BJ (cell line): ENCODE measurements around the gene DDX60. TPM values are rescaled to one million over a fixed set of nuclear protein-coding genes. Genes with fewer than 3 reads are reported as not detected.
"Not testable (repeated sequence)": the region's sequence is repeated elsewhere in the genome, so short reads cannot be mapped to it uniquely, and the experiment has no call there.

ENCODE experiments used
- CTCF ChIA-PET: fragments of 350-600 bp; formaldehyde crosslinking; extraction: SDS; loops from one replicate; lab custom pipeline; 2021; ENCODE audit warnings: antibody characterized with exemption, inconsistent platforms; lab: Yijun Ruan, JAX
- POLR2A ChIA-PET: fragments of 300-600 bp; sonication (Branson Sonifier 250); formaldehyde crosslinking; extraction: SDS; loops from one replicate; lab custom pipeline; 2021; ENCODE audit warnings: antibody characterized with exemption; lab: Charles Lee
- DNase-seq: peaks from one replicate; pipeline ENCODE4 v3.0.0-alpha.2; 2011; ENCODE audit warnings: low read depth
- H3K27me3 ChIP-seq: 2 replicates; pipeline ENCODE4 v1.6.0; 2011; ENCODE audit warnings: low read length; ENCODE audit not compliant: control insufficient read depth, insufficient read depth
- H3K36me3 ChIP-seq: 2 replicates; pipeline ENCODE4 v1.5.1; 2011; ENCODE audit warnings: low read length; ENCODE audit not compliant: control insufficient read depth, insufficient read depth
- H3K4me3 ChIP-seq: 2 replicates; pipeline ENCODE4 v1.5.1; 2011; ENCODE audit warnings: low read depth, mild to moderate bottlenecking, control low read depth, low read length
- CTCF ChIP-seq: IDR thresholded peaks from 2 replicates; pipeline ENCODE4 v1.5.1; 2011; ENCODE audit warnings: low read depth, mild to moderate bottlenecking, control low read depth, inconsistent platforms, low read length, moderate library complexity; ENCODE audit not compliant: insufficient read depth
- polyA plus RNA-seq: library from polyadenylated mRNA; depleted of rRNA; stranded (reverse); fragments of >200 nt; gene quantifications from 2 replicates; pipeline ENCODE4 v1.2.3, GENCODE V29; 2011

Gene DDX60
- polyA plus RNA-seq, 1 experiment: 2.7 TPM

DNA sequence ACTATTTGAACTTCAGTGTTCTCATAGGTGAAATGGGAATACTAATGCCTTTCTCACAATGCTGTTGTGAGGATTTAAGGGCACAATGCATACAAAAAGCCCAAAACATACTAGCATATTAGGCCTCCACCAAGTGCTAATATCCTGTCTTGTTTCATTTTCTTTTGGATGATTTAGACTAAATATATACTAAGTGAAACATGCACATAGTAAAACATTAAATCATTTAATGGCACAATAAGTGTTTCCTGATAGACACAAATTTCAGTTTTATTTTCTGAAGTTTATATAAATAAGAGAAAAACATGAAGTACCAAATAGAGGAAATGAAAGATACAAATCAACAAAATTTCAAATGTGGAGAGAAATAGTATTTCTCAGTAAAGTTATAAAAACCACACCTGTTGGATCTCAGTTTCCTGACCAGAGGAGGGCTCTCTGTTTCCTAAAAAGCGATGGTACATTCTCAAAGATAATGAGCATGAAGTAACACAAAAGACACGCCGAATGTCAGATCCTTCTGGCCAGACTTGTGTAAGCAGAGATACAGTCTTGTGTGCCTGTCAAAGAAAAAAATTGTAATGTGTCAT is 25.1 kb downstream of the DDX60 start:
- CTCF ChIA-PET: no interaction called here
- Histone ChIP-seq H3K36me3 (no peaks in the 10 kb centered on the region), H3K4me3 (no peak overlapping the region), H3K27me3 (no peaks in the 10 kb centered on the region)
- POLR2A ChIA-PET: no interaction called here
- no peak for TF ChIP-seq CTCF
- DNase-seq: no peak

DNA sequence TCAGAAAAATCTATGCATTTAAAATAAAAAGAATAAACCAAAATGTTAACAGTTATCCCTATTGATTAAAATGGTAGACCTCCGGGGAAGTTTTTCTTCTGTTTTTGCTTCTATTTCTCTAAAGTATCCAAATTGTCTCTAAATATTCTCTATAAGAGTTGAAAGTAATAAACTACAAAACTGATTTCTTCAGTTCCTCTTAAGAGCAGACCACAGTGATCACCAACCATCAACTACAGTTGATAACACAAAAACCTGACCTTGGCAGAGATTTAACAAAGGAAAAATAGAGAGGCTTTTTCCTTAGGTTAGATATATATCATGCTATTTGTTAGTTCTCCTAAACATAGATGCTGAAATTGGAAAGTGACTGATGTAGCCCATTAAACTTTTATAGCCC is 27.3 kb downstream of the DDX60 start:
- ChIA-PET POLR2A (no interaction called here), CTCF (no interaction called here)
- Histone ChIP-seq H3K36me3 (no peaks in the 10 kb centered on the region), H3K4me3 (no peak overlapping the region), H3K27me3 (no peaks in the 10 kb centered on the region)
- no peak for DNase-seq
- no peak for TF ChIP-seq CTCF

DNA sequence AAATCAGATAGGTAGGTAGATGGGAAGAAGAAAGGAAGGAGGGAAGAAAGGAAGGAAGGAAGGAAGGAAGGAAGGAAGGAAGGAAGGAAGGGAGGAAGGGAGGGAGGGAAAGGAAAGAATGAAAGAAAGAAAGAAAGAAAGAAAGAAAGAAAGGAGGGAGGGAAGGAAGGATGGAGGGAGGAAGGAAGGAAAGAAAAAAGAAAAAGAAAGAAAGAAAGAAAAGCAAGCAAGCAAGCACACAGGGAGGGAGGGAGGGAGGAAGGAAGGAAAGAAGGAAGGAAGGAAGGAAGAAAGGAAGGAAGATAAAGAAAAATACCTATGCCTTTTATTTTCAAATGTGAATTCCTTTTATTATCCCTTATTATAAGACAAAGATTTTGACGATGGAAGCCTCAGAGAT is 32.7 kb downstream of the DDX60 start:
- H3K4me3 ChIP-seq, CTCF ChIA-PET: not testable (repeated sequence)

GRCh38 chr4:168279556-168279955 is 39.0 kb downstream of the DDX60 start:
- ChIA-PET POLR2A (no interaction called here), CTCF (interaction anchor here (0.6 kb wide), 1 partner anchor 15 kb away, joined by 3 read pairs; no protein-coding TSS in a partner anchor)
- Histone ChIP-seq H3K36me3 (no peaks in the 10 kb centered on the region; the same call in 1 of the 2 replicates), H3K4me3 (no peak overlapping the region), H3K27me3 (no peaks in the 10 kb centered on the region)
- no peak for DNase-seq
- TF ChIP-seq CTCF: no peak

More for the DNA sequence above, 32.7 kb downstream of the DDX60 start:
- H3K36me3 ChIP-seq, DNase-seq, H3K27me3 ChIP-seq, POLR2A ChIA-PET: not testable (repeated sequence)

GRCh38 chr4:168275836-168276235 is 42.7 kb downstream of the DDX60 start:
- H3K36me3 ChIP-seq: peaks cover 4% of the 10 kb centered on the region
- DNase-seq: no peak
- no peak overlapping the region for H3K4me3 ChIP-seq
- no peaks in the 10 kb centered on the region for H3K27me3 ChIP-seq
- ChIA-PET CTCF (interaction anchor here (0.6 kb wide), 1 partner anchor 27 kb away, joined by 3 read pairs; no protein-coding TSS in a partner anchor), POLR2A (no interaction called here)
- TF ChIP-seq CTCF: no peak

DNA sequence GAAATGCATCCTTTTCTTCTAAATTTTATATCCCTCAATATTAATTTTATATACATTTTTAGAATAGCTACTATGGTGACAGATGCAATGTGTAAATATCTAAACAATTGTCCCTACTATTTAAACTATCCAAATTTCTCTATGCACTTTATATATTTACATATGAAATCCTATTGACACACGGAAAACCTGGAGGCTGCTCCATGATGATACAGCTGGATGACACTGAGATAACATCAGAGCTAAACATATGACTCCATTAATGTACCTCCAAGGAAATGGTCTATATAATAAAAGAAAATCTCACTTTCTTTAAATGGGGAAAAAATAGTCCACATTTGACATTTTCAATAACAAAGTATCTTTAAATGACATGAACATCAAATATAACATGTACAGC is 43.7 kb downstream of the DDX60 start:
- Histone ChIP-seq H3K27me3 (no peaks in the 10 kb centered on the region), H3K4me3 (no peak overlapping the region), H3K36me3 (peaks cover 4% of the 10 kb centered on the region)
- ChIA-PET POLR2A (no interaction called here), CTCF (interaction anchor here (0.6 kb wide), 1 partner anchor 623 kb away, joined by 3 read pairs; no protein-coding TSS in a partner anchor)
- no peak for TF ChIP-seq CTCF
- no peak for DNase-seq
